Psoas muscle (tissue), 8 donors: ENCODE measurements around the gene SLIT3. TPM values are rescaled to one million over a fixed set of nuclear protein-coding genes. Genes with fewer than 3 reads are reported as not detected.

Experiments used
- ATAC-seq, 4 donors: fragments of 200-7000 bp; cut with Tn5 transposase; one replicate each; pipeline ENCODE4 v1.9.1; 2020; ENCODE audit warnings: moderate library complexity in 3 of 4, mild to moderate bottlenecking in 2 of 4
- DNase-seq, 2 donors: peaks; one replicate each; pipeline ENCODE4 v3.0.0-alpha.2; 2020
- H3K27ac ChIP-seq: fragments of 200-600 bp; one replicate; pipeline ENCODE4 v1.8.0; 2022
- H3K27me3 ChIP-seq, 3 donors: fragments of 200-600 bp in 1 of 3; one replicate each; pipeline versions ENCODE4 v1.6.1 to v1.8.0; 2013 to 2022; ENCODE audit warnings: low read length in 2 of 3, mild to moderate bottlenecking in 2 of 3, moderate library complexity in 1 of 3; ENCODE audit not compliant: insufficient read depth in 3 of 3
- H3K36me3 ChIP-seq, 2 donors: fragments of 200-600 bp in 1 of 2; one replicate each; pipeline versions ENCODE4 v1.6.1 to v1.8.0; 2013 to 2022; ENCODE audit warnings: low read depth in 1 of 2, mild to moderate bottlenecking in 1 of 2, moderate library complexity in 1 of 2; ENCODE audit not compliant: insufficient read depth in 1 of 2
- H3K4me1 ChIP-seq: fragments of 200-600 bp; one replicate; pipeline ENCODE4 v1.8.0; 2022
- H3K4me3 ChIP-seq: fragments of 200-600 bp; one replicate; pipeline ENCODE4 v1.8.0; 2022; ENCODE audit warnings: mild to moderate bottlenecking
- H3K9me3 ChIP-seq: fragments of 200-600 bp; one replicate; pipeline ENCODE4 v1.8.0; 2022
- WGBS, 3 donors: extraction: QIAGEN DNeasy Blood & Tissue Kit; methylation state at CpG; one replicate each; pipeline versions ENCODE4 v1.1.6 to v1.1.7; 2013; 5-methylcytosine and 5-hydroxymethylcytosine counted together
- intact Hi-C, 2 donors: fragments of 100-400 bp; cut with DNase I; formaldehyde crosslinking; loops; one replicate each; pipeline versions ENCODE4 v1.11.0 to v1.14.2; 2022
- polyA plus RNA-seq, 3 donors: library from polyadenylated mRNA; stranded (reverse); fragments of 200-250 nt; gene quantifications; one replicate each; pipeline ENCODE4 v1.2.3, GENCODE V29; 2013
- total RNA-seq, 4 donors: library from RNA; stranded (reverse); fragmentation: NEBNext Ultra II Directional in 2 of 4; extraction: Animal tissue kit (Norgen Biotek cat#: 25700) in 2 of 4; gene quantifications; one replicate each; pipeline versions ENCODE4 v1.2.1 to v1.2.4, GENCODE V29; 2021 to 2023
- TF ChIP-seq, protein P1 (sequence below): fragments of 200-600 bp; IDR thresholded peaks from one replicate; pipeline ENCODE4 v1.8.0; 2022; ENCODE audit warnings: antibody characterized with exemption
- donor health status: healthy with polysubstance abuse.
- donor health status: DM: no; HTN: no; CAD: no; lungs with moderate emphysema.
- donor health status: Bipolar disorder and iron deficiency.
- donor health status: healthy.
- donor health status: DM: yes; HTN: yes; CAD: no.
- donor health status: DM: no; HTN: no; CAD: no.
- donor health status: DM: no; HTN: no; CAD: no.
- donor health status: DM: yes; HTN: yes; CAD: no.

The SLIT3 gene
- total and polyA plus RNA-seq, 7 donors, result 0.81 to 5.9 (median 2.1) TPM

DNA sequence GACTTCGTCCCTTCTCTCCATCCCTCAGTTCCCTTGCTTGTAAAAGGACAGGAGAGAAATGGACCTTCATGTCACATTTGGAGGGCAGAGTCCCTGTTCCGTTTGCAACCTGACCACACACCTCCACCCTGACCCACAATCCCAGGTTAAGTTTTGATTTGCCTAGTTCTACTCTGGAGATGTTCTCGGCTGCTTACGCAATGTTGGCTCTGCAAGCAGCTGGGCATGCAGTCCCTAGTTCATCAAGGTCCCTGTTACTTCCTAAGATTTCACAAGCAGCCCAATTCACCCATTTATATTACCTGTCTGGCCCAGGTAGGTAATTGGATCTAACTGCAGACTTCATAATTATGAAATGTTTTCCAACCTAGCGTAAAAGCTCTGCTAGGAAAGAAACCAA lies 28.8 kb downstream of the SLIT3 start:
- intact Hi-C loops, result no loop called here
- Histone ChIP-seq H3K27me3 (no peaks in the 10 kb centered on the region), H3K36me3 (no peaks in the 10 kb centered on the region), H3K4me3 (no peak overlapping the region), H3K27ac (no peak overlapping the region), H3K4me1 (no peaks in the 10 kb centered on the region), H3K9me3 (no peaks in the 10 kb centered on the region)
- ATAC-seq (no peak), DNase-seq (no peak)
- WGBS, 3 donors, result 84 to 88% (median 86%) methylated on average over 4 to 5 of the region's 5 CpGs
- TF ChIP-seq, protein P1, sequence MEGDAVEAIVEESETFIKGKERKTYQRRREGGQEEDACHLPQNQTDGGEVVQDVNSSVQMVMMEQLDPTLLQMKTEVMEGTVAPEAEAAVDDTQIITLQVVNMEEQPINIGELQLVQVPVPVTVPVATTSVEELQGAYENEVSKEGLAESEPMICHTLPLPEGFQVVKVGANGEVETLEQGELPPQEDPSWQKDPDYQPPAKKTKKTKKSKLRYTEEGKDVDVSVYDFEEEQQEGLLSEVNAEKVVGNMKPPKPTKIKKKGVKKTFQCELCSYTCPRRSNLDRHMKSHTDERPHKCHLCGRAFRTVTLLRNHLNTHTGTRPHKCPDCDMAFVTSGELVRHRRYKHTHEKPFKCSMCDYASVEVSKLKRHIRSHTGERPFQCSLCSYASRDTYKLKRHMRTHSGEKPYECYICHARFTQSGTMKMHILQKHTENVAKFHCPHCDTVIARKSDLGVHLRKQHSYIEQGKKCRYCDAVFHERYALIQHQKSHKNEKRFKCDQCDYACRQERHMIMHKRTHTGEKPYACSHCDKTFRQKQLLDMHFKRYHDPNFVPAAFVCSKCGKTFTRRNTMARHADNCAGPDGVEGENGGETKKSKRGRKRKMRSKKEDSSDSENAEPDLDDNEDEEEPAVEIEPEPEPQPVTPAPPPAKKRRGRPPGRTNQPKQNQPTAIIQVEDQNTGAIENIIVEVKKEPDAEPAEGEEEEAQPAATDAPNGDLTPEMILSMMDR, result no peak

DNA sequence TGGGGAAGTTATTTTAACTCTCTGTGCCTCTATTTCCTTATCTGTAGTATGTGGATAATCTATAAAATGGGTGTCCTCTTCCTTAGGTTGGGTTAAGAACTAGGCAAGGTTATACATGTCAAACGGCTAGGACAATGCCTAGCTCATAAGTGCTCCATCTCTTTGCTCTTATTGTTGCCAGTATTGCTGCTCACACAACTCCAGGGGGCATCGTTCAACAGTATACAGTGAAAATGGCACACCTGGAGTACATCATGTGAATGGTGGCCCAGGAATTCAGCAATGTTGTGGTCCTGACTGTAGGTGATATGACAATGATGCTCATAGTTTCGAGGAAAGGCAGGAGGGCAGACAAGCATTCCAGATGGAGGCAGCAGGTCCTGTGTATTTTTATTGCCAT lies 30.1 kb downstream of the SLIT3 start:
- no peaks in the 10 kb centered on the region for H3K36me3 ChIP-seq
- intact Hi-C loops, result no loop called here
- WGBS, 3 donors, result 72 to 81% (median 80%) methylated on average over 3 of the region's 3 CpGs

DNA sequence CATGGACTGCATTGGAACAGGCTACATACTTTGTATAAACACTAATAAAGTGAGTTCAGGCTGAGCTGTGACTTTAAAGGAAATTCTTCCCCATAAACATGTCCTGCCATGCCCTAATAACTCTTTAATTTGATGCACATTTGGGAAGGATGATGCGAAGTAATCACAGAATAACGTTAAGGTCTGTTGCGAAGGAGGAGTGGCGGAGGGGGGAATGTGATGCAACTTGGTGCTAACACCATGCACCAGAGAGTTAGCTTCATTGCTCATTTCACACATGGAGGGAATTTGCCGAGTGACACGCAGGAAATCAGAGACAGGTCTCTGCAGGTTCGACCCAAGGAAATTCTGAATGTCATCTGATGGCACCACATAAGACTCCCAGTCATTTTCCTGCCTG lies 32.9 kb downstream of the SLIT3 start:
- Histone ChIP-seq H3K36me3 (no peaks in the 10 kb centered on the region), H3K27ac (no peak overlapping the region), H3K27me3 (no peaks in the 10 kb centered on the region), H3K9me3 (no peaks in the 10 kb centered on the region), H3K4me3 (no peak overlapping the region), H3K4me1 (no peaks in the 10 kb centered on the region)
- 73 to 80% (median 78%) methylated on average over 7 of the region's 7 CpGs for WGBS, 3 donors
- ATAC-seq, result no peak
- TF ChIP-seq, protein P1, result no peak
- no peak for DNase-seq
- intact Hi-C loops, result no loop called here

More for the DNA sequence above, 30.1 kb downstream of the SLIT3 start:
- Histone ChIP-seq H3K27me3 (no peaks in the 10 kb centered on the region), H3K4me3 (no peak overlapping the region), H3K9me3 (no peaks in the 10 kb centered on the region), H3K27ac (no peak overlapping the region), H3K4me1 (no peaks in the 10 kb centered on the region)
- ATAC-seq (no peak), DNase-seq (no peak)
- TF ChIP-seq, protein P1, result no peak

DNA sequence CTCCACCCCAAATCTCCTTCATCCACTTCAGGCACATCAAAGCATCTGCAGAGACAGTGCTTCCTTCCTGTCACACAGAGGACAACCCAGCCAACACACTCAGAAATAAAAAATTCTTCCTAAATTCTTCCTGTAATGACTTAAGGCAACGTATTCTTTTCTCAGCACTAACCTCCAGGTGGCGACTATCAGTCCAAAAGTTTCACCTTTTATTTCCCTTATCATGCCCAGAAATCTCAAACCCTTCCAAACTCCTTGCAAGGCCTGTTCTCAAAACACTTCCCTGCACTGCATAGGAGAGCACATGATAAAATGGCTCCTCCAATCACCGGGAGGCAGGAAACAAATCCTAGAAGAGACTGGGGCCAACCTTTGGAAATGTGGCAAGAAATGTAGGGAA lies 35.1 kb downstream of the SLIT3 start:
- no peaks in the 10 kb centered on the region for H3K9me3 ChIP-seq
- DNase-seq (no peak), ATAC-seq (no peak)
- 68 to 72% (median 71%) methylated on average over 3 of the region's 3 CpGs for whole genome bisulfite sequencing, 3 donors
- H3K4me1 ChIP-seq, result no peaks in the 10 kb centered on the region
- intact Hi-C loops, result no loop called here
- no peak overlapping the region for H3K4me3 ChIP-seq
- no peak overlapping the region for H3K27ac ChIP-seq
- no peaks in the 10 kb centered on the region for H3K36me3 ChIP-seq
- H3K27me3 ChIP-seq, result no peaks in the 10 kb centered on the region
- TF ChIP-seq, protein P1, result no peak

DNA sequence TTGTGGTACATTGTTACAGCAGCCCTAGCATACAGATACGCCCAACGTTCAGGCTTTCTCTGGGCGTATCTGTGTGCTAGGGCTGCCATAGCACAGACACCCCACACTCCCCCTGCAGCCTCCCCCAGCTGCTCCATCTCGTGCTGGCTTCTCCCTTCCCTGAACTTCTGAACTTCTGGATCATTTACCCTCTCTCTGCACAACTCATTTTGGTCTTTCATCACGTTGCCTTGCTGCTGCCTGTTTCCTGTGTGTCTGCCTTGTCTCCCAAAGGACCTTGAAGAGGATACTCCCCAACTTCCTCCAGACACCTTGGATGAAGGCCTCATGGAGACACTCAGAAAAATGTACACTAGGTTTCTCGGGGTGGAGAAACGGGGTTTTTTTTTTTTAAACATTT lies 37.3 kb downstream of the SLIT3 start:
- ATAC-seq (no peak), DNase-seq (no peak)
- no peak overlapping the region for H3K27ac ChIP-seq
- H3K36me3 ChIP-seq, result no peaks in the 10 kb centered on the region
- H3K27me3 ChIP-seq, result no peaks in the 10 kb centered on the region
- no peaks in the 10 kb centered on the region for H3K4me1 ChIP-seq
- TF ChIP-seq, protein P1, result no peak
- intact Hi-C loops, result no loop called here
- H3K9me3 ChIP-seq, result no peaks in the 10 kb centered on the region
- H3K4me3 ChIP-seq, result no peak overlapping the region
- 48 to 58% (median 50%) methylated on average over 7 of the region's 7 CpGs for WGBS, 3 donors
